ENCODE measurements around the gene FBXO7. TPM values are rescaled to one million over a fixed set of nuclear protein-coding genes. Genes with fewer than 3 reads are reported as not detected.

FBXO7 gene
- polyA plus RNA-seq (2013) = 193 TPM

GRCh38 chr22:32474635-32475467, at the start of gene FBXO7:
Gene FBXO7 (plus strand): TSS chr22:32474811. CDS start chr22:32475003, 192 bp downstream.
- no peaks in the 10 kb centered on the region for H3K9me3 ChIP-seq (ENCODE audit: control extremely low read depth in 1 of 5, control insufficient read depth in 4 of 5, insufficient read depth in 2 of 5, low read depth in 1 of 5, low read length in 4 of 5)
- peaks cover 11 to 21% (median 18%) of the 10 kb centered on the region in 4 experiments for H3K4me1 ChIP-seq (ENCODE audit: control extremely low read depth in 1 of 4, control insufficient read depth in 4 of 4, insufficient read depth in 4 of 4, low read length in 3 of 4)
- DNase-seq = peak; percentile 89 to 94 (median 92)
- peaks cover 0 to 7% (median 4%) of the 10 kb centered on the region in 4 experiments for H3K36me3 ChIP-seq (ENCODE audit: control insufficient read depth in 4 of 4, insufficient read depth in 4 of 4, low read length in 3 of 4)
- under 1% methylated on average over 72 of the region's 92 CpGs for WGBS (ENCODE audit: insufficient coverage)
- POLR2A ChIA-PET = interaction anchor here (0.9 kb wide), 1 partner anchor 21 kb away, joined by 3 read pairs; no protein-coding TSS in a partner anchor
- peak within 1 kb of the TSS; percentile 89 to 93 for H3K27ac ChIP-seq (ENCODE audit: insufficient read depth in 1 of 2, low read depth in 1 of 2, low read length in 2 of 2, poor library complexity in 1 of 2, severe bottlenecking in 2 of 2)
- H3K4me3 ChIP-seq (ENCODE audit: control insufficient read depth in 1 of 7, extremely low read depth in 1 of 7, insufficient read depth in 4 of 7, low read depth in 2 of 7, low read length in 6 of 7) = peak within 1 kb of the TSS; percentile 87 to 99 (median 96)
- H3K27me3 ChIP-seq (replicated peaks in 2 of 5; ENCODE audit: control insufficient read depth in 4 of 5, insufficient read depth in 5 of 5, low read length in 4 of 5) = peaks cover 0 to 3% (median 0%) of the 10 kb centered on the region in 5 experiments
- CTCF ChIA-PET = interaction anchor here (1.0 to 2.2 kb wide), 4 partner anchors 11 to 63 kb away, joined by 3 to 13 read pairs (median 4); partner anchors contain the start of gene RTCB

GRCh38 chr22:32426881-32427280, 47.7 kb upstream of the FBXO7 start:
- 100% methylated on average over 1 of the region's 4 CpGs for WGBS (ENCODE audit: insufficient coverage)
- Histone ChIP-seq H3K4me3 (ENCODE audit: control insufficient read depth in 1 of 7, extremely low read depth in 1 of 7, insufficient read depth in 4 of 7, low read depth in 2 of 7, low read length in 6 of 7) (no peak overlapping the region), H3K4me1 (ENCODE audit: control extremely low read depth in 1 of 4, control insufficient read depth in 4 of 4, insufficient read depth in 4 of 4, low read length in 3 of 4) (no peaks in the 10 kb centered on the region), H3K27ac (ENCODE audit: insufficient read depth in 1 of 2, low read depth in 1 of 2, low read length in 2 of 2, poor library complexity in 1 of 2, severe bottlenecking in 2 of 2) (no peak overlapping the region), H3K27me3 (replicated peaks in 2 of 5; ENCODE audit: control insufficient read depth in 4 of 5, insufficient read depth in 5 of 5, low read length in 4 of 5) (peaks cover 4 to 16% (median 12%) of the 10 kb centered on the region in 5 experiments), H3K36me3 (ENCODE audit: control insufficient read depth in 4 of 4, insufficient read depth in 4 of 4, low read length in 3 of 4) (no peaks in the 10 kb centered on the region), H3K9me3 (ENCODE audit: control extremely low read depth in 1 of 5, control insufficient read depth in 4 of 5, insufficient read depth in 2 of 5, low read depth in 1 of 5, low read length in 4 of 5) (no peaks in the 10 kb centered on the region)
- DNase-seq = no peak
- ChIA-PET CTCF (no interaction called here), POLR2A (no interaction called here)

- Histone ChIP-seq H3K4me1 (ENCODE audit: control extremely low read depth in 1 of 4, control insufficient read depth in 4 of 4, insufficient read depth in 4 of 4, low read length in 3 of 4) (no peaks in the 10 kb centered on the region), H3K36me3 (ENCODE audit: control insufficient read depth in 4 of 4, insufficient read depth in 4 of 4, low read length in 3 of 4) (no peaks in the 10 kb centered on the region), H3K4me3 (ENCODE audit: control insufficient read depth in 1 of 7, extremely low read depth in 1 of 7, insufficient read depth in 4 of 7, low read depth in 2 of 7, low read length in 6 of 7) (no peak overlapping the region), H3K27ac (ENCODE audit: insufficient read depth in 1 of 2, low read depth in 1 of 2, low read length in 2 of 2, poor library complexity in 1 of 2, severe bottlenecking in 2 of 2) (no peak overlapping the region), H3K9me3 (ENCODE audit: control extremely low read depth in 1 of 5, control insufficient read depth in 4 of 5, insufficient read depth in 2 of 5, low read depth in 1 of 5, low read length in 4 of 5) (no peaks in the 10 kb centered on the region), H3K27me3 (replicated peaks in 2 of 5; ENCODE audit: control insufficient read depth in 4 of 5, insufficient read depth in 5 of 5, low read length in 4 of 5) (peaks cover 0 to 10% (median 5%) of the 10 kb centered on the region in 5 experiments)
- ChIA-PET CTCF (no interaction called here), POLR2A (no interaction called here)
- DNase-seq = no peak
- no CpG with 5 or more reads among the region's 1 CpG for WGBS (ENCODE audit: insufficient coverage)
Observed at GRCh38 chr22:32430352-32430751, 44.3 kb upstream of the FBXO7 start.

GRCh38 chr22:32444068-32444467, 30.5 kb upstream of the FBXO7 start:
- Histone ChIP-seq H3K4me1 (ENCODE audit: control extremely low read depth in 1 of 4, control insufficient read depth in 4 of 4, insufficient read depth in 4 of 4, low read length in 3 of 4) (no peaks in the 10 kb centered on the region), H3K27ac (ENCODE audit: insufficient read depth in 1 of 2, low read depth in 1 of 2, low read length in 2 of 2, poor library complexity in 1 of 2, severe bottlenecking in 2 of 2) (no peak overlapping the region), H3K36me3 (ENCODE audit: control insufficient read depth in 4 of 4, insufficient read depth in 4 of 4, low read length in 3 of 4) (no peaks in the 10 kb centered on the region), H3K9me3 (ENCODE audit: control extremely low read depth in 1 of 5, control insufficient read depth in 4 of 5, insufficient read depth in 2 of 5, low read depth in 1 of 5, low read length in 4 of 5) (no peaks in the 10 kb centered on the region), H3K27me3 (replicated peaks in 2 of 5; ENCODE audit: control insufficient read depth in 4 of 5, insufficient read depth in 5 of 5, low read length in 4 of 5) (peaks cover 0 to 34% (median 3%) of the 10 kb centered on the region in 5 experiments), H3K4me3 (ENCODE audit: control insufficient read depth in 1 of 7, extremely low read depth in 1 of 7, insufficient read depth in 4 of 7, low read depth in 2 of 7, low read length in 6 of 7) (no peak overlapping the region)
- 72% methylated on average over 6 of the region's 6 CpGs for WGBS (ENCODE audit: insufficient coverage)
- ChIA-PET POLR2A (no interaction called here), CTCF (interaction anchor here (1.2 kb wide), 1 partner anchor 9 kb away, joined by 6 read pairs; no protein-coding TSS in a partner anchor)
- DNase-seq = peak; percentile 4 to 28 (median 10)

- no peak overlapping the region for H3K4me3 ChIP-seq (ENCODE audit: control insufficient read depth in 1 of 7, extremely low read depth in 1 of 7, insufficient read depth in 4 of 7, low read depth in 2 of 7, low read length in 6 of 7)
- CTCF ChIA-PET = no interaction called here
- WGBS (ENCODE audit: insufficient coverage) = no CpG with 5 or more reads among the region's 1 CpG
Observed at GRCh38 chr22:32446321-32446720, 28.3 kb upstream of the FBXO7 start.

GRCh38 chr22:32448980-32449379, 25.6 kb upstream of the FBXO7 start:
- ChIA-PET CTCF (no interaction called here), POLR2A (no interaction called here)
- Histone ChIP-seq H3K36me3 (ENCODE audit: control insufficient read depth in 4 of 4, insufficient read depth in 4 of 4, low read length in 3 of 4) (no peaks in the 10 kb centered on the region), H3K27me3 (replicated peaks in 2 of 5; ENCODE audit: control insufficient read depth in 4 of 5, insufficient read depth in 5 of 5, low read length in 4 of 5) (peaks cover 0 to 17% (median 4%) of the 10 kb centered on the region in 5 experiments), H3K4me1 (ENCODE audit: control extremely low read depth in 1 of 4, control insufficient read depth in 4 of 4, insufficient read depth in 4 of 4, low read length in 3 of 4) (no peaks in the 10 kb centered on the region), H3K9me3 (ENCODE audit: control extremely low read depth in 1 of 5, control insufficient read depth in 4 of 5, insufficient read depth in 2 of 5, low read depth in 1 of 5, low read length in 4 of 5) (no peaks in the 10 kb centered on the region), H3K27ac (ENCODE audit: insufficient read depth in 1 of 2, low read depth in 1 of 2, low read length in 2 of 2, poor library complexity in 1 of 2, severe bottlenecking in 2 of 2) (no peak overlapping the region), H3K4me3 (ENCODE audit: control insufficient read depth in 1 of 7, extremely low read depth in 1 of 7, insufficient read depth in 4 of 7, low read depth in 2 of 7, low read length in 6 of 7) (no peak overlapping the region)
- 73% methylated on average over 3 of the region's 4 CpGs for WGBS (ENCODE audit: insufficient coverage)
- no peak for DNase-seq

More at GRCh38 chr22:32446321-32446720, 28.3 kb upstream of the FBXO7 start:
- H3K4me1 ChIP-seq (ENCODE audit: control extremely low read depth in 1 of 4, control insufficient read depth in 4 of 4, insufficient read depth in 4 of 4, low read length in 3 of 4) = no peaks in the 10 kb centered on the region
- peaks cover 0 to 28% (median 3%) of the 10 kb centered on the region in 5 experiments for H3K27me3 ChIP-seq (replicated peaks in 2 of 5; ENCODE audit: control insufficient read depth in 4 of 5, insufficient read depth in 5 of 5, low read length in 4 of 5)
- POLR2A ChIA-PET = no interaction called here
- DNase-seq = peak in 1 of 3 donors; percentile 7
- H3K27ac ChIP-seq (ENCODE audit: insufficient read depth in 1 of 2, low read depth in 1 of 2, low read length in 2 of 2, poor library complexity in 1 of 2, severe bottlenecking in 2 of 2) = no peak overlapping the region
- no peaks in the 10 kb centered on the region for H3K36me3 ChIP-seq (ENCODE audit: control insufficient read depth in 4 of 4, insufficient read depth in 4 of 4, low read length in 3 of 4)
- no peaks in the 10 kb centered on the region for H3K9me3 ChIP-seq (ENCODE audit: control extremely low read depth in 1 of 5, control insufficient read depth in 4 of 5, insufficient read depth in 2 of 5, low read depth in 1 of 5, low read length in 4 of 5)

GRCh38 chr22:32457031-32457430, 17.6 kb upstream of the FBXO7 start:
- no peak for DNase-seq
- 94% methylated on average over 4 of the region's 4 CpGs for WGBS (ENCODE audit: insufficient coverage)
- Histone ChIP-seq H3K27ac (ENCODE audit: insufficient read depth in 1 of 2, low read depth in 1 of 2, low read length in 2 of 2, poor library complexity in 1 of 2, severe bottlenecking in 2 of 2) (no peak overlapping the region), H3K9me3 (ENCODE audit: control extremely low read depth in 1 of 5, control insufficient read depth in 4 of 5, insufficient read depth in 2 of 5, low read depth in 1 of 5, low read length in 4 of 5) (no peaks in the 10 kb centered on the region), H3K4me3 (ENCODE audit: control insufficient read depth in 1 of 7, extremely low read depth in 1 of 7, insufficient read depth in 4 of 7, low read depth in 2 of 7, low read length in 6 of 7) (no peak overlapping the region), H3K27me3 (replicated peaks in 2 of 5; ENCODE audit: control insufficient read depth in 4 of 5, insufficient read depth in 5 of 5, low read length in 4 of 5) (peaks cover 4 to 21% (median 10%) of the 10 kb centered on the region in 5 experiments), H3K36me3 (ENCODE audit: control insufficient read depth in 4 of 4, insufficient read depth in 4 of 4, low read length in 3 of 4) (no peaks in the 10 kb centered on the region), H3K4me1 (ENCODE audit: control extremely low read depth in 1 of 4, control insufficient read depth in 4 of 4, insufficient read depth in 4 of 4, low read length in 3 of 4) (no peaks in the 10 kb centered on the region)
- ChIA-PET POLR2A (no interaction called here), CTCF (no interaction called here)

Measured in common myeloid progenitor, CD34-positive (primary cell).